Karpas-422 (cell line): ENCODE measurements around the gene GALNT3. TPM values are rescaled to one million over a fixed set of nuclear protein-coding genes. Genes with fewer than 3 reads are reported as not detected.
A peak's percentile ranks its signal among the peaks of the same experiment; 100 is the strongest.

Experiments
- DNase-seq: peaks from one replicate; pipeline ENCODE4 v3.0.0-alpha.2; 2015
- H2AFZ ChIP-seq: fragments of 200-600 bp; sonication (generic); 2 replicates; pipeline ENCODE4 v1.6.1; 2014; ENCODE audit warnings: antibody characterized with exemption, low read length, mixed read lengths
- H3K27ac ChIP-seq: fragments of 200-600 bp; sonication (generic); 2 replicates; pipeline ENCODE4 v1.5.1; 2014; ENCODE audit warnings: mild to moderate bottlenecking, low read length, moderate library complexity
- H3K27me3 ChIP-seq: fragments of 200-600 bp; sonication (generic); 2 replicates; pipeline ENCODE4 v1.6.1; 2014; ENCODE audit warnings: low read length, mixed read lengths
- H3K36me3 ChIP-seq: fragments of 200-600 bp; sonication (generic); 2 replicates; pipeline ENCODE4 v1.6.1; 2014; ENCODE audit warnings: low read length, mixed read lengths; ENCODE audit not compliant: insufficient read depth
- H3K4me1 ChIP-seq: fragments of 200-600 bp; sonication (generic); 2 replicates; pipeline ENCODE4 v1.6.1; 2014; ENCODE audit warnings: mild to moderate bottlenecking, low read length, mixed read lengths
- H3K4me2 ChIP-seq: fragments of 200-600 bp; sonication (generic); 2 replicates; pipeline ENCODE4 v1.6.1; 2014; ENCODE audit warnings: low read length, low read depth, mild to moderate bottlenecking; ENCODE audit not compliant: poor library complexity, severe bottlenecking
- H3K4me3 ChIP-seq: fragments of 200-600 bp; sonication (generic); 2 replicates; pipeline ENCODE4 v1.5.1; 2014; ENCODE audit warnings: mild to moderate bottlenecking, antibody characterized with exemption, low read length, mixed read lengths
- H3K79me2 ChIP-seq: fragments of 200-600 bp; sonication (generic); 2 replicates; pipeline ENCODE4 v1.6.1; 2014; ENCODE audit warnings: mild to moderate bottlenecking, low read length, mixed read lengths
- H3K9ac ChIP-seq: fragments of 200-600 bp; sonication (generic); 2 replicates; pipeline ENCODE4 v1.6.0; 2014; ENCODE audit warnings: low read length
- H3K9me2 ChIP-seq: fragments of 200-600 bp; sonication (generic), shearing (Covaris generic); replicated peaks from 2 replicates; pipeline ENCODE4 v1.6.0; 2014; ENCODE audit warnings: mild to moderate bottlenecking, low read length, moderate library complexity; ENCODE audit not compliant: insufficient read depth
- H3K9me3 ChIP-seq: fragments of 300-700, 200-600 bp; sonication (generic); 2 replicates; pipeline ENCODE4 v1.6.1; 2014; ENCODE audit warnings: low read length, mixed read lengths
- H4K20me1 ChIP-seq: fragments of 200-600 bp; sonication (generic); 2 replicates; pipeline ENCODE4 v1.6.1; 2014; ENCODE audit warnings: mild to moderate bottlenecking, antibody characterized with exemption, low read length, low read depth; ENCODE audit not compliant: insufficient read depth
- total RNA-seq: library from RNA; depleted of rRNA; stranded (reverse); fragments of >200 nt; shearing (Covaris generic); gene quantifications from 2 replicates; pipeline ENCODE4 v1.2.3, GENCODE V29; 2014; ENCODE audit warnings: low replicate concordance; rRNA removed

Gene GALNT3
- 0.94 and 3.0 TPM in 2 replicates for total RNA-seq

DNA sequence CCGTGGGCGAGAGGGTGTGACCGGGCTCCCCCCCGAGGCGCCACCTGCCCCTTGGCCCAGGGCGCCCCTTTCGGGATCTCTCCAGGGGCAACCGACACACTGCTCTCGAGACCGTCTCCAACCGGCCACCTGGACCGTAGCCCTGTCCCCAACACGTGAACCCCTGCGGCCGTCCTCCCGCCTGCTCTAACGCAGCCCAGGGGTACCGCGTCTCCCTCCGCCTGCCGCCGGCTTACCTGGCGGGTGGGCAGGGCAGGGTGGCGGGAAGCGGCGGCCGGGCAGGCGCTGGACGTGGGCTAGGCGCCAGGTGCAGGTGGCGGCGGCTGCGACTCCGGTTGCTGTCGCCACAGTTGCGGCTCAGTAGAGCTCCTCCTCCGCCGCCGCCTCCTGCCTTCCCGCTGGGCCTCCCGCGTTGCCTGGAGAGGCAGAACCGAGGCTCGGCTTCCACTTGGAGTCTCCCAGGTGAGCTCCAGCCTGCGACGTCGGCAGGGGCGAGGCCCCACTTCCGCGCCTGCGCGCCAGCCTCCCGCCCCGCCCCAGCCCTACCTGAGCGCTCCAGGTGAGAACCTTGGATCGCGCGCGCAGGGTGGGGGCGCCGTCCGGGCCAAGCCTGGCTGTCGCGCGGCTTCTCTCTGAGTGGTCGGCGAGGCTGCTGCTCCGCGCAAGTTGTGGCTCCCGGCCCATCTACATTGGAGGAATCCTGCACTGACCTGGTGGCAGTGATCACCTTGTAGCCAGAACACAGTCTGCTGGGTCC, at the start of gene GALNT3:
Gene GALNT3 (minus strand): TSS at position 469 of the 757 bp plus-strand sequence. CDS start 23,547 bp downstream, outside the sequence.
- Histone ChIP-seq H3K4me3 (peak within 1 kb of the TSS; percentile 69), H3K4me1 (peaks cover 14% of the 10 kb centered on the region), H3K4me2 (peak within 1 kb of the TSS; percentile 78), H3K27ac (no peak within 1 kb of the TSS), H3K9ac (peak within 1 kb of the TSS; percentile 38), H3K36me3 (no peaks in the 10 kb centered on the region), H4K20me1 (no peaks in the 10 kb centered on the region), H3K27me3 (no peaks in the 10 kb centered on the region), H3K9me3 (no peaks in the 10 kb centered on the region), H2AFZ (peak within 1 kb of the TSS; percentile 99), H3K9me2 (no peaks in the 10 kb centered on the region), H3K79me2 (no peaks in the 10 kb centered on the region)
- peak; percentile 44 for DNase-seq

DNA sequence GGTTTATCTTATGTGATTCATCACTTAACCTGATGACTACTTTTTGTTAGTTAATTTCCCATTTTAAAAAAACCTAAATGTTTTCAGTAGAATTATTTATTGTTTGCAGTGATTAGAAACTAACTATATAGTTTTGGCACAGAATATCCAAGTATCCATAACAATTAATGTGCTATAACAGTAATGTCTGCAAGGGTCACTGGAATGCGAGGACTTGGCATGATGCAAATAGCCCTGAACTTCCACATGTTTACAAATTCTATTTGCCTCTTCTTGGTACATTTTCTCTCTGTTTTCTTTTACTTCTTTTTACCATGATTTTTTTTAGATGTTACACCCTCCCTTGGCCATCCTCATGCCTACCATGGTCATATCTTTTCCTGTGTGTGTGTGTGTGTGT, 49.3 kb upstream of the GALNT3 start:
- no peaks in the 10 kb centered on the region for H3K36me3 ChIP-seq

DNA sequence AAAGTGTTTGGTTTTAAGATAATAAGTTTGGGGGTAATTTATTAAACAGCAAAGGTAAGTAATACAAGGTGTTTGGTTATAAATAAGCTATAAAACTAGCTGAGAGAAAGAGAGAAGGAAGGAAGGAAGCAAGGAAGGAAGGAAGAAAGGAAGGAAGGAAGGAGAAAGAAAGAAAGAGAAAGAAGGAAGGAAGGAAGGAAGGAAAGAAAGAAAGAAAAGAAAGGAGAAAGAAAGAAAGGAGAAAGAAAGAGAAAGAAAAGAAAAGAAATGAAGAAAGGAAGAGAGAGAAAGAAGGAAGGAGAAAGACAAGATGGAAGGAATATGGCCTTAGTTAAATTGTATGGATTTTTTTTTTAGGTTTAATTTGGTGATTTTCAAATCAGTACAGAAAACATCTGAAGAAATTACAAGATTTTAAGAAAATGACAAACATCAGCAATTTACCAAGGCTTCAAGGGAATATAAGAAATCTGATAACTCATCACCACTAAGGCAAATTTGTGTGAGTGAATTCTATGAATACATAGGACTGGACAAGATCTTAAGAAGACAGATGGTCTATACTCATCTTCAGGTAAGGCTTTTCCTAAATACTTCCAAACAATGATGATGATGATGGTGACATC, 46.4 kb upstream of the GALNT3 start:
- Histone ChIP-seq H3K9me3 (no peaks in the 10 kb centered on the region), H2AFZ (no peak overlapping the region), H3K27me3 (no peaks in the 10 kb centered on the region), H3K9me2 (no peaks in the 10 kb centered on the region), H3K4me2 (no peak overlapping the region), H3K27ac (no peak overlapping the region), H3K4me3 (no peak overlapping the region), H3K9ac (no peak overlapping the region), H3K4me1 (peaks cover 19% of the 10 kb centered on the region), H3K79me2 (no peaks in the 10 kb centered on the region), H3K36me3 (no peaks in the 10 kb centered on the region), H4K20me1 (no peaks in the 10 kb centered on the region)
- DNase-seq, result no peak

More for the DNA sequence above, 49.3 kb upstream of the GALNT3 start:
- H3K9me2 ChIP-seq, result no peaks in the 10 kb centered on the region
- no peak overlapping the region for H3K9ac ChIP-seq
- no peak for DNase-seq
- H3K79me2 ChIP-seq, result no peaks in the 10 kb centered on the region
- peaks cover 11% of the 10 kb centered on the region for H3K4me1 ChIP-seq
- no peak overlapping the region for H3K4me3 ChIP-seq
- no peak overlapping the region for H2AFZ ChIP-seq
- H3K27ac ChIP-seq, result no peak overlapping the region
- no peaks in the 10 kb centered on the region for H4K20me1 ChIP-seq
- H3K4me2 ChIP-seq, result no peak overlapping the region
- no peaks in the 10 kb centered on the region for H3K27me3 ChIP-seq
- H3K9me3 ChIP-seq, result no peaks in the 10 kb centered on the region

DNA sequence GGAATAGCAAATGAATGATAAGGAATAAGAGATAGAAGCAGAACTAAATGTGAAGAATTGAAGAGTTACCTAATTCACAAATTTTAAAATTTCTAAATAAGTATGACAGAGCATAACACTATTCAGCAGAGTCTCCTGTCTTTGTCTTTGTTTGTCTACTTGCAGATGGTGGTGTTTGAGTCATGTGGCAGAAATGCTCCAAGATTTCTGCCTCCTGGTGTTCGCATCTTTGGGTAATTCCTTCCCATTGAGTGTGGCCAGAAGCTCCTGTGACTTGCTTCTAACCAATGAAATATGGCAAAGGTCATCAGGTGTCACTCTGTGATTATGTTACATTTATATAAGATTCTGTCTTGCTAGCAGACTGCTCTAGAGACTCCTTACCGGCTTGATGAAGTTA, 45.6 kb upstream of the GALNT3 start:
- H4K20me1 ChIP-seq, result no peaks in the 10 kb centered on the region
- no peak overlapping the region for H2AFZ ChIP-seq
- H3K79me2 ChIP-seq, result no peaks in the 10 kb centered on the region
- no peak overlapping the region for H3K4me3 ChIP-seq
- H3K9me3 ChIP-seq, result no peaks in the 10 kb centered on the region
- no peak overlapping the region for H3K4me2 ChIP-seq
- H3K4me1 ChIP-seq, result peaks cover 20% of the 10 kb centered on the region
- no peaks in the 10 kb centered on the region for H3K27me3 ChIP-seq
- H3K36me3 ChIP-seq, result no peaks in the 10 kb centered on the region
- no peaks in the 10 kb centered on the region for H3K9me2 ChIP-seq
- no peak overlapping the region for H3K27ac ChIP-seq
- no peak overlapping the region for H3K9ac ChIP-seq
- DNase-seq, result no peak

DNA sequence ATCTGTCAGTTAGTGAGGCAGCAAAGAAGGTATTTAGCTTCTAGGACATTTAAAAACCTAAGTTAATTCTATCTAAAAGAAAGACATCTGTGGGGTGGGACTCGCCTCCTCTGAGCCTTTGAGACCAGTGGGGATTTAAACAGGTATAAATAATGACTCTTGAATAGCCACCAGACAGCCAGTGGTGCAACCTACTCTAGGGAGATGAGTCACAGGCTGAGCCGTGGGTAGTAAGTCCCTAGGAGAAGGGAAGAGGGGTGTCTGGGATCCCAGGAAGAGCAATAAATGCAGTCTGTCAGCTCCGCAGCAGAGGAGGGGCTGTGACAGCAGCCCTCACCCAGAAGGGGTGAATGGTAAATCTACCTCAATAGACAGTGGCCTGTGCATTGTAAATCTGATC, 43.1 kb upstream of the GALNT3 start:
- H3K36me3 ChIP-seq, result no peaks in the 10 kb centered on the region
- H4K20me1 ChIP-seq, result no peaks in the 10 kb centered on the region
- H3K27ac ChIP-seq, result no peak overlapping the region
- DNase-seq, result no peak
- H3K4me2 ChIP-seq, result no peak overlapping the region
- no peaks in the 10 kb centered on the region for H3K9me2 ChIP-seq
- H3K9me3 ChIP-seq, result no peaks in the 10 kb centered on the region
- no peaks in the 10 kb centered on the region for H3K27me3 ChIP-seq
- H3K79me2 ChIP-seq, result no peaks in the 10 kb centered on the region
- H3K4me1 ChIP-seq, result peaks cover 20% of the 10 kb centered on the region
- H3K4me3 ChIP-seq, result no peak overlapping the region
- H3K9ac ChIP-seq, result no peak overlapping the region
- H2AFZ ChIP-seq, result no peak overlapping the region

DNA sequence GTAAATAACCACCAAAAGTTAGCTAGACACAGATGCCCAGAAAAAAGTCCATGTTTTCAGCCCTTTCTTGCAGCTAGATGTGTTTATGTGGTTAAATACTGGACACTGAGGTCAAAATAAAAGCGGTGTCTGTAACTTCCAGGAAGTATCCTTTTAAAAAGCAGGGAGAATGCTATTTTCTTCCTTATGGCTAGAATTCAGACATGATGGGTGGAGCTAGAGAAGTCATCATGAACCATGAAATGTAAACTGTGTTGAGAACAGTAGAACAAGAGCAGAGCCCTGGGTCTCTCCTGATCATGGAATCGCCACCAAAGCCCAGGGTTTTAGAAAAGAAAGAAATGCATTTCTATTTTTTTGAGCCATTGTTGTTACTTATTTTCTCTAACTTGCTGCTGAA, 41.3 kb upstream of the GALNT3 start:
- Histone ChIP-seq H4K20me1 (no peaks in the 10 kb centered on the region), H3K4me2 (no peak overlapping the region), H3K27me3 (no peaks in the 10 kb centered on the region), H3K4me3 (no peak overlapping the region), H3K9me3 (no peaks in the 10 kb centered on the region), H3K36me3 (no peaks in the 10 kb centered on the region), H3K9ac (no peak overlapping the region), H3K9me2 (no peaks in the 10 kb centered on the region), H3K27ac (no peak overlapping the region), H2AFZ (no peak overlapping the region), H3K79me2 (no peaks in the 10 kb centered on the region), H3K4me1 (peaks cover 20% of the 10 kb centered on the region)
- no peak for DNase-seq

DNA sequence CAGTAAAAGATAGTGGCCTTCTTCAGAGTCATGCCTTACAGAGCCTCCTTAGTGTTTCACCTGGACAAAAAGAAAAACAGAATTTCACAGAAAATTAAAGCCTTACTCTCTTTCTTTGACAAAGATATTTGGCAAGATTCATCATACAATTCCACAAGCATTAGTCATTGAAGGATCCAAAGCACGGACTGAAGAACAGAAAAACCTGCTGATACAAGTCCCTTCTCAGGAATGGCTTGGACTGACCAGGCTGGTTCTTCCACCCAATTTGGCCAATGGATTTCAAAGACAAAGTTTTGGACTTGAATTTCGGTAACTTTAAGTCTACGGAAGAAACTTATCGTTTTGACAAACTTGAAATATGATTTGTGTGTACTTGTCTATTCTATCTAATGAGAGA, 39.1 kb upstream of the GALNT3 start:
- no peaks in the 10 kb centered on the region for H3K79me2 ChIP-seq
- DNase-seq, result no peak
- H3K9me3 ChIP-seq, result no peaks in the 10 kb centered on the region
- H2AFZ ChIP-seq, result no peak overlapping the region
- peaks cover 23% of the 10 kb centered on the region for H3K4me1 ChIP-seq
- H3K27ac ChIP-seq, result no peak overlapping the region
- no peaks in the 10 kb centered on the region for H3K36me3 ChIP-seq
- H3K4me2 ChIP-seq, result no peak overlapping the region
- H3K4me3 ChIP-seq, result no peak overlapping the region
- no peaks in the 10 kb centered on the region for H4K20me1 ChIP-seq
- no peaks in the 10 kb centered on the region for H3K9me2 ChIP-seq
- H3K9ac ChIP-seq, result no peak overlapping the region
- no peaks in the 10 kb centered on the region for H3K27me3 ChIP-seq

DNA sequence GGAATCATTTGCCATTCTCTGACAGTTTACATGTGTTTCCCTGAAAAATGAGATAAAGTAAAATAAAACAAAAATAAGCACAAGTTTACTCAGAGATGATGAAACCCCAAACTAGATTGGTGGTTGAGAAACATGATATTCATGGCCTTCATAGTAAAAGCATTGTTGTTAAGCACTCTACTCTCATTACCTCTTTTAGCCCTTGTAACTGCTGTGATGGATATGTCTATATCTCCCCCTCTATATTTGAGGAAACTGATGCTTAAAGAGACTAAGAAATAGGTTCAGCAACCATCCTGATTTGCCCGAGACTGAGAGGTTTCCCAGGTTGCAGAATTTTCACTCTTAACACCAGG, 33.9 kb upstream of the GALNT3 start:
- Histone ChIP-seq H3K9ac (no peak overlapping the region), H3K27me3 (no peaks in the 10 kb centered on the region), H3K9me3 (no peaks in the 10 kb centered on the region), H3K4me3 (no peak overlapping the region), H3K9me2 (no peaks in the 10 kb centered on the region), H3K79me2 (no peaks in the 10 kb centered on the region), H3K4me1 (peaks cover 23% of the 10 kb centered on the region), H4K20me1 (no peaks in the 10 kb centered on the region), H3K4me2 (no peak overlapping the region), H3K36me3 (no peaks in the 10 kb centered on the region), H3K27ac (no peak overlapping the region), H2AFZ (no peak overlapping the region)
- DNase-seq, result no peak
